ENCODE data around the gene UNC5C.

UNC5C gene

DNA sequence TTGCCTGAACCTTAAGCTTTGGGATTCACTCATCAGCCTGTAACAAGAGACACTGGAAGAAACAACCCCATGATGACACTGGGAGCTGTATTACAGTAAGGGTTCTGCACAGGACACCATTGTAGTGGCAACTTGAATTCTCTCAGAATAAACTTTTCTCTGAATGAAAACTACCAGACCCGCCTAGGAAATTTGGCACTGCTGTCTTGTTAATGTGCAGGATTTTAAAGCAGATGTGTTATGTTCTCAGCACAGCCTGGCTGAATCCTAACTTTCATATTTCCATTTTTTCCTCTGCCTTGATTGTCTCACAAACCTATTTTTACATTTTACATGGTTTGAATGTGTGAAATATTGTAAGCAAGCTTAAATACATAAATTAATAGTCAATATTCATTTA, 253.6 kb downstream of the UNC5C start:
- no peak overlapping the region for H3K4me3 Mint-ChIP-seq
- peaks cover 6% of the 10 kb centered on the region for H3K27me3 Mint-ChIP-seq (ENCODE audit: low read depth, poor library complexity)
- peaks cover 18% of the 10 kb centered on the region for H3K36me3 Mint-ChIP-seq (ENCODE audit: low read depth)
- no peaks in the 10 kb centered on the region for H3K4me1 Mint-ChIP-seq
- peaks cover 10% of the 10 kb centered on the region for H3K9me3 Mint-ChIP-seq
- TF ChIP-seq, protein P1, sequence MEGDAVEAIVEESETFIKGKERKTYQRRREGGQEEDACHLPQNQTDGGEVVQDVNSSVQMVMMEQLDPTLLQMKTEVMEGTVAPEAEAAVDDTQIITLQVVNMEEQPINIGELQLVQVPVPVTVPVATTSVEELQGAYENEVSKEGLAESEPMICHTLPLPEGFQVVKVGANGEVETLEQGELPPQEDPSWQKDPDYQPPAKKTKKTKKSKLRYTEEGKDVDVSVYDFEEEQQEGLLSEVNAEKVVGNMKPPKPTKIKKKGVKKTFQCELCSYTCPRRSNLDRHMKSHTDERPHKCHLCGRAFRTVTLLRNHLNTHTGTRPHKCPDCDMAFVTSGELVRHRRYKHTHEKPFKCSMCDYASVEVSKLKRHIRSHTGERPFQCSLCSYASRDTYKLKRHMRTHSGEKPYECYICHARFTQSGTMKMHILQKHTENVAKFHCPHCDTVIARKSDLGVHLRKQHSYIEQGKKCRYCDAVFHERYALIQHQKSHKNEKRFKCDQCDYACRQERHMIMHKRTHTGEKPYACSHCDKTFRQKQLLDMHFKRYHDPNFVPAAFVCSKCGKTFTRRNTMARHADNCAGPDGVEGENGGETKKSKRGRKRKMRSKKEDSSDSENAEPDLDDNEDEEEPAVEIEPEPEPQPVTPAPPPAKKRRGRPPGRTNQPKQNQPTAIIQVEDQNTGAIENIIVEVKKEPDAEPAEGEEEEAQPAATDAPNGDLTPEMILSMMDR (IDR thresholded peaks at IDR 0.05): no peak
- no peak overlapping the region for H3K27ac Mint-ChIP-seq
- DNase-seq: no peak

DNA sequence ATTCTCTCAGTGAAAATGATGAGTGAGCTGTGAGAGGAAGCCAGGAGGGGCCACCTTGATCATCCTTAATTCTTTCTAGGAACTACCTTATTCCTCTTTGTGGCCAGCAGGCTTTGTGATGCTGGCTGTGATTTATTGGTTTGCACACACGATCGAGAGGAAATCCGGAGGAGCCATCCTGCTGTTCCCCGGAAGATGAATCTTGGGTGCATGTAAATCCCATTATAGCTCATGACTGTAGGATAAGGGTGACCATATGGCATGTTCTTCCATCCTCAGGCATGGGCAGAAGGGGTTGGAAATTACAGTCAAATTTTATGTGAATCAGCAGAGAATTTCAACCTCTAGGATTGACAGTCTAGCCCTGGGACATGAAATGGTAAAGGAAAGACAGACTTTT, 254.5 kb downstream of the UNC5C start:
- Mint-ChIP-seq H3K36me3 (ENCODE audit: low read depth) (peaks cover 11% of the 10 kb centered on the region), H3K9me3 (peaks cover 5% of the 10 kb centered on the region), H3K4me1 (no peaks in the 10 kb centered on the region), H3K27ac (no peak overlapping the region), H3K27me3 (ENCODE audit: low read depth, poor library complexity) (peaks cover 6% of the 10 kb centered on the region), H3K4me3 (no peak overlapping the region)
- TF ChIP-seq, protein P1 (IDR thresholded peaks at IDR 0.05): no peak
- no peak for DNase-seq

DNA sequence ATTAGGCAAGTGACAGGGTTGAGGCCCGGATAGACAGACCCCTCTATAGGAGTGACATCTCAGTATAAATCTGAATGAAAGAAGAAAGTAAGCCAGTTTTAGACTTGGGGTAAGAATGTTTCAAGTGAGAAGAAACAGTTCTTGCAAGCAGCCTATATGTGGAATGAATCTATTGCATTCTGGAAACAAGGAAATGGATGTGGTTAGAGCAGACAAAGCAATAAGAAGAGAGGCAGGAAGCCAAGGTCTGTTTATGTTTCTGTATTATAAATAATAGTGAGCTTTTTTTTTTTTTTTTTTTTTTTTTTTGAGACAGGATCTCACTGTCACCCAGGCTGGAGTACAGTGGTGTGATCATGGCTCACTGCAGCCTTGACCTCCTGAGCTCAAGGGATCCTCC, 255.8 kb downstream of the UNC5C start:
- no peak for DNase-seq
- Mint-ChIP-seq H3K9me3 (peaks cover 6% of the 10 kb centered on the region), H3K36me3 (ENCODE audit: low read depth) (peaks cover 5% of the 10 kb centered on the region), H3K4me3 (no peak overlapping the region), H3K27ac (no peak overlapping the region), H3K27me3 (ENCODE audit: low read depth, poor library complexity) (peaks cover 3% of the 10 kb centered on the region), H3K4me1 (no peaks in the 10 kb centered on the region)
- TF ChIP-seq, protein P1 (IDR thresholded peaks at IDR 0.05): no peak

DNA sequence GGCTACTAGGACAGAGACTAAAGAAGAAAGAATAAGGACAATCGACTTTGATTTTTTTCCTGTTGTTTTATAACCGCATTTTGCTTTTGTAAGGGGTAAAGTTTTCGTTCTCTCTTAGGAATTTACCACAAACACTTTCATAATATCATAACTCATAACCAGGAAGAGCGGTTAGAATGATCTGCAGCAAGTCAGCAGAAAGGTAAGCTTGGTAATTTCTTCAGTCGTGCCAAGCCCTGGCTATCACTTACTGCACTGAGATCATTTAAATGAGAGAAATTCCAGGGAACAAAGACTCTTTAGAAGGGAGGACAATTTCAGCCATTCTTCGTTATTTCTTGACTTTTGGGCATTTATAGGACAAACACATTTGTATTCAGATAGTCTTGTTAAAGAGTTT, 258.1 kb downstream of the UNC5C start:
- Mint-ChIP-seq H3K4me1 (peaks cover 14% of the 10 kb centered on the region), H3K4me3 (no peak overlapping the region), H3K9me3 (peaks cover 6% of the 10 kb centered on the region), H3K36me3 (ENCODE audit: low read depth) (peaks cover 5% of the 10 kb centered on the region), H3K27ac (peak overlapping the region; percentile 34), H3K27me3 (ENCODE audit: low read depth, poor library complexity) (peaks cover 3% of the 10 kb centered on the region)
- TF ChIP-seq, protein P1 (IDR thresholded peaks at IDR 0.05): no peak
- DNase-seq: no peak

- H3K36me3 Mint-ChIP-seq (ENCODE audit: low read depth): peaks cover 5% of the 10 kb centered on the region
- peaks cover 6% of the 10 kb centered on the region for H3K9me3 Mint-ChIP-seq
- H3K4me1 Mint-ChIP-seq: peaks cover 14% of the 10 kb centered on the region
- H3K27me3 Mint-ChIP-seq (ENCODE audit: low read depth, poor library complexity): peaks cover 3% of the 10 kb centered on the region
- TF ChIP-seq, protein P1 (IDR thresholded peaks at IDR 0.05): no peak
- no peak overlapping the region for H3K27ac Mint-ChIP-seq
- no peak overlapping the region for H3K4me3 Mint-ChIP-seq
- DNase-seq: no peak
These were observed 259.6 kb downstream of the UNC5C start for GRCh38 chr4:95289028-95289634.

GRCh38 chr4:95288552-95288951, 260.2 kb downstream of the UNC5C start:
- Mint-ChIP-seq H3K27ac (no peak overlapping the region), H3K27me3 (ENCODE audit: low read depth, poor library complexity) (peaks cover under 1% of the 10 kb centered on the region), H3K4me3 (no peak overlapping the region), H3K4me1 (peaks cover 14% of the 10 kb centered on the region), H3K9me3 (peaks cover 6% of the 10 kb centered on the region), H3K36me3 (ENCODE audit: low read depth) (peaks cover 5% of the 10 kb centered on the region)
- no peak for DNase-seq
- TF ChIP-seq, protein P1 (IDR thresholded peaks at IDR 0.05): no peak

Measured in nephron progenitor cell (in vitro differentiated cells).